NCI-H345 (cell line): ENCODE results near the gene OR51I2.
A peak's percentile ranks its signal among the peaks of the same experiment; 100 is the strongest.

Source experiments
- DNase-seq: peaks from one replicate; lab custom pipeline; 2025; lab: John Stamatoyannopoulos, UW

Gene OR51I2

GRCh38 chr11:5449023-5449422 is at the start of gene OR51I2:
OR51I2 (plus strand) TSS chr11:5449323; CDS start chr11:5453489, 4,166 bp downstream.
- no peak for DNase-seq

GRCh38 chr11:5405173-5405572 is 44.0 kb upstream of the OR51I2 start:
- DNase-seq, result no peak

DNA sequence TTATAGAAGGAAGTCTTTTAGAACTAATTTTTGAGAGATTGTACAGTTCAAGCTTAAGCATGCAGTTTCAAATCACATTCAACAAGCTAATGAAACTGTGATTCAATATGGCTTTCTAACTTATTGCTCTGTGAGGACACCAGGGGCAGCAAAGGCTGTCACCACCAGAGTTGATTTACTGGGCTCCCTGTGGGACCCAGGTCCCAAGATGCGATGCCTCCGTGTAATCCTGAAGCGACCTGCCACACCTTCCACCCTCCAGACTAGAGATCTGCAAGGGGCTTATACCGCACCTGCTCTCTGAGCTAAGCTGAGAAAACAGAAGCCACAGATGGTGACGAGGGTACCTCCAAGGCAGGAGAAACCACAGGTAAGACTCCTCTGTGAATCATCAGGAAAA is 28.1 kb upstream of the OR51I2 start:
- DNase-seq, result no peak

DNA sequence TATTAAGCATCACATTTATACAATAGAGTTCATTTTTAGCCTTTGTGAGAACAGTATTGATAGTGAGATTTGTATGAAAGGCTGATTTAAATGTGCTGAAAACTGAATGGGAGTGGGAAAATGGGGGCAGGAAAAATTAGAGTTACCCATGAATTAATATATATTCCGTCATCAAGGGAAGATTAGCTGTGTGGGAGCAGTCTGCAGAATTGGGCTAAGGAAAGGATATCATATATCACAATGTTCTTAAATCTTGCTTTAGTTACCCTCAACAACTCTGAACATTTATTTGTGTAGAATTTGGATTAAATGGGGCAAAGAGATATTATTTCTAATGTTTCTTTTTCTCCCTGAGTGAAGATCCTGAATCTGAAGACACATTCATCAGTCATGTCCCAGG is 27.3 kb upstream of the OR51I2 start, which contains the start of gene OR51Q1:
TSS of gene OR51Q1 (plus strand) at position 301 of the 400 bp plus-strand sequence. CDS start at position 391, 90 bp downstream.
- no peak for DNase-seq

DNA sequence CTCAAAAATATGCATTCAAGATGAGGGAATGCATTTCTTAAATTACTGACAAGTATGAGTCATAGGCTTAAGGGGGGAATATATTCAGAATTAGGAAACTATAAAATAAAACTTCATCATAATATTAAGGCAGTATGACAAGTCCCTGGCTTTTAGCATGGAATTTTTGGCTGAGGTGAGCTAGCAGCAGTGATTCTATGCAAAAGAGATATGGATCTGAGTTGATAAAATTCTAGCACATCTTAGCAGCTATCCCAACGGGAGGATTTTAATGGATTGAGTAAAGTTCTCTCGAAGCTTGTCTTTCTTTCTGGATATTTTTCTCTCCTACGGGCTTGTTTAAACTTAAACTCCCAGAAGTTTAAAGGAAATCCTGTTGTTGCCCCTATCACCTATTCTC is 26.0 kb upstream of the OR51I2 start:
- no peak for DNase-seq

DNA sequence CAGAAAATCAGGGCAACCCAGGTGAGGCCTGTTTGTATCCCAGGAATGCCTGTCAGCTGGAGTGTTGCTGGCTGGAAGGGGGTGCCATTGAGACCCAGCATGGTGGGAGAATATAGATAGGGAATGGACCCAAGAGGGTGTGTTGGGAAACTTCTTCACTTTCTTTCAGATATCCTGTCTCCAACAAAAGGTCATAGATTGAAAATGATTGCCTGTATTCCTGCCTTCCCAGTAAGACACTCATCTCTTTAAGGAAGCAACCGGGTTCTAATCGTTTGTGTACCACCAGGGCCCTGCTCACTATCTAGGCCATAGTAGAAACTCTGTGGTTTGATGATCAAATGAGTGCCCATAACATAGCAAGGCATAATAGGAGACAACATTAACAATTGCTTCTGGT is 7.7 kb upstream of the OR51I2 start, which contains the start of gene OR51I1:
TSS of gene OR51I1 (minus strand) at position 101 of the 400 bp plus-strand sequence. CDS start at position 101, 0 bp downstream.
- no peak for DNase-seq

DNA sequence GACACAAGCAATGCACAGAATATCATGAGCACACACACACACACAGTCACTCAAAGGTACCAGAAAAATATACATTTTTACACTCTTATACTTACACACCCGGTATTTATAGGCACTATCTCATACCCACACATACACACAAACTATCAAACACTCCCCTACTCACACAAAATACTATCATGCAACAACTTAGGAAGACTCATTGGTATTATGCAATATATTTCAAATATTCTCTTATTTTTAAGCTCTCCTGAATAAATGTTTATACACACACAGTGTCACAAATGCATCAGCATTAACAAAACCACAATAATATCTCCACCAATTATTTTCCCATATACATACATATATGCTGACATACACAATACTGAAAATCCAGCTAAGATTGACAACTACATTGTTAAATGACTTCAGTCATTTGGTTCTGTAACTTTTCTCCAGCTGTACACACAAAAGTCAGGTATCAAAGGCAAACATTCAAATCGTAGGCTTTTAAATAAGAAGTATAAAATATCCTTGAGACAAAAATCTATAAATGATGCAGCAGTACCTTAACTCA is 5.2 kb upstream of the OR51I2 start:
- no peak for DNase-seq

DNA sequence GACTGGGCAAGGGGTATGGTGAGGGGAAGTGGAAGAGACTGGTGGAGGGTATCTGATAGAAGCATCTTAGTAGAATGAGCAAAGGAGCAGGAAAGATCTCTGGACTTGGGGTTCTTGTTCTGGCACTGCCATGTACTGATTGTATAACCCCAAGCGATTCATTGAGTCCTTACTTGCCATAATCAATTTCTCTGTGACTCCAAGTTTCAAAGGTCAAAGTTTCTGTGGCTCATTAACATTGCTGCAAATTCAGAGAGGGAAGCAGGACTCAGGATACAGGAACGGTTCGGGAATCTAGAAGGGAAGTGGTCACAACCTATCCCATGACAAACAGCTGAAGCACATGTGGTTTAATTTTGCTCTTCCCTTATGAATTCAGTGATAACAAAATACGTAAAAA is 309 bp downstream of the OR51I2 start:
- DNase-seq, result no peak

- no peak for DNase-seq
These were observed 12.0 kb downstream of the OR51I2 start for GRCh38 chr11:5460983-5461621.

DNA sequence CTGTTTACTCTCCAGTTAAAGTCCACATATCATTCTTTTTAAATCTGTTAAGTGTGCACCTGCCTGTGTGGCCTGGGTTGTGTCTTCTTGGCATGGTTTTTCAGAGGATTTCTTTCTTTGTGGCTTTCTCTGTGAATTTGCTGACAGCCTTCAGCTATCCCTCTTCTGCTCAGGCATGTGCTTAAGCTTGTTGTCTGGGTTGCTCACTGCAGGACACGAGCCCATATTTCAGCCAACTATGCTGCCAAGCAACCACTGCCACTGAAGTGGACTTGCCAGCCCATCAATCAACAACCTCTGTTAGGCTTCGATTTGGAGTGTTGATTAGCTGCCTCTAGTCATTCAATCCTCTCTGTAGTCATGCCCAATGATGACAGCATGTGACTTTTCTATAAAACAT is 18.4 kb downstream of the OR51I2 start:
- DNase-seq, result no peak

GRCh38 chr11:5473921-5474320 is 24.8 kb downstream of the OR51I2 start:
- DNase-seq, result no peak

DNA sequence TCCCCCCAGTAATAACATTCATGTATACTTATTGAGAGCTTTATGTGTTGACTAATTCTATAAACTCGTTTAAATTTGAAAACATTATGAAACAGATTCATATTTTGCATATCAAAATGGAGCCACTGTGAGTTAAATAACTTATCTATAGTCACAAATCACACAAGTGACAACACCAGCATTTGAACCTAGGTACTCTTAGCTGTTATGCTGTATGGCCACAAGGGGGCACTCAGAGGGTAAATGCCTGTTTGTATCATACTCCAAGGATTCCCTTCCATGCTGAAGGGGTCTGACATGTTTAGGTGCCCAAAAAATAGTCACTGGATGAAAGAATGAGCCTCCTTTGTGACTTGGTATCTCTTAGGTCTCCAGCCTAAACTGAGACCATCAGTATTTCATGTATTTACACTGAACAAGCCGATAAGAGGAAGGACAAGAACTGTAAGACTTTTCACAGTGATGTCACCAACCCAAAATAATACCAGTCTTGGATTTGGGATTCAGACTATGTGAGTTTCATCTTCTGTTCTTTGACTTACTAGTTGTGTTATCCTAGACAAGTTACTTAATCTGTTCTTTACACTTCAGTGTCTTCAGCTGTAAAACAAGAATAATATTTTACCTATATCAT is 27.2 kb downstream of the OR51I2 start:
- DNase-seq, result peak; percentile 53

- no peak for DNase-seq
These were observed 36.9 kb downstream of the OR51I2 start for GRCh38 chr11:5486003-5486402.

DNA sequence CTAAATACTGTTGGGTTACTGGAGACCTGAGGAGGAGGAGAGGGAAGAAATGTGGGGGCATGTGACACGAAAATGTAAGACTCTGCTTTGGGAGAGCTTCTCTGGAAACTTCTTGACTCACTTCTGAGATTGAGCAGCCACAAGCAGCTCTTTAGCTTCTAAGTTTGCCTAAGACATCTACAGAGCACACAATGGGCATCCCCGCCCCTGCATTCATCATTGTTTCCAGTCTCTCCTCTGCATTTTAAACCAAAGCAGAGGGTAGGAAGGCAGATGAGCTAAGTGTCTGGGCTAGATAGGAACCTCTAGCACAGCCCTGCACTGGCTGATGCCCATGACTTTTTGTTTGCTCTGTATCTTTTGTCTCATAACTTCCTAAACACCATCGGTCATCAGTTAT is 37.3 kb downstream of the OR51I2 start:
- no peak for DNase-seq

- no peak for DNase-seq
These were observed 39.3 kb downstream of the OR51I2 start, which contains the start of gene OR52D1 for GRCh38 chr11:5488385-5488784. OR52D1 (plus strand) TSS chr11:5488685; CDS start chr11:5488707, 22 bp downstream.

GRCh38 chr11:5488798-5489399 is 39.8 kb downstream of the OR51I2 start:
- DNase-seq, result no peak

GRCh38 chr11:5489576-5490357 is 40.6 kb downstream of the OR51I2 start:
- no peak for DNase-seq

DNA sequence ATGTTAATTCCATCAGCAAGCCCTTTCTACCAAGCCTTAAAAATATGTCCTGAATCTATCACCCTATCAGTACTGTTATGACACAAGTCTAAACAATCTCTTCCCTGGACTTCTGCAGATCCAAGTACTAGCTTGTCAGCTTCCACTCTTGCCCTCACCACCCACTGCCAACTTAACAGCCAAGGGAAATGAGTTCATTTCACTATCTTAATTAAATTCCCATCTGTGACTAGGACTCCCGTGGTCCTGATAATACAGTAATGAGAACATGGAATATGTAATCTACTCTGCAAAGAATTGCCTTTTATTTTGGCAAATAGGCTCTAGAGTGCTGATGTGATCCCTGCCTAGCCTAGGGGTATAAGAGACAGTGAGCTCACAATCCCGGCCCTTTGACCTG is 50.5 kb downstream of the OR51I2 start:
- DNase-seq, result no peak

- no peak for DNase-seq
These were observed 51.3 kb downstream of the OR51I2 start for GRCh38 chr11:5500393-5500801.

DNA sequence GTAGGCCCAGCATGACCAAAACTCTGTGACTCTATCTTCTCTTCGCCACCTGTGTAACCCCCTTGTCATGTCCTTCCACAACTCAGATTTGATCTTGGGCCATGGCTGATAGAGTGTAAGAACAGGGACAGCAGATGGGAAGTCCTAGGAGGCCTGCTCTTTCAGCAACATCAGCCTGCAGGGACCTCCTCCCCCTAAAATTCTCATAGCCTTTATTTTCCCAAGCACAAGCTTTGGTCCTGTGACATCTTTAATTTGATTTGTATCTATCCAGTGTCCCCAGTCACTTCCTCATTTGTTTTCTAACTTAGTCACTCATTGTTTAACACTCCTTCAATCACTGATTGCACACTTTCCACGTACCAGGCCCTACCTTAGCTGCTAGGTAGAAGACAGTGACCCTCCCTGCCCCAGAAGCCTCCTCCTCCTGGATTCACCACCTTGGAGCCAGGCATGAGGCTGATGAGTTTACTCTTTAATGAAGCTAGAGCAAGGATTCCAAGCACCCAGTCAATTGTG is 55.3 kb downstream of the OR51I2 start:
- no peak for DNase-seq

- no peak for DNase-seq
These were observed 56.4 kb downstream of the OR51I2 start for GRCh38 chr11:5505363-5506048.
